HepG2 (cell line): ENCODE data around the gene GSTA5. TPM values are rescaled to one million over a fixed set of nuclear protein-coding genes. Genes with fewer than 3 reads are reported as not detected.

Source experiments
- ATF1 ChIP-seq: IDR thresholded peaks from 2 replicates; pipeline ENCODE4 v1.6.1; 2016; ENCODE audit warnings: mild to moderate bottlenecking, control low read depth
- CREM ChIP-seq, 2 experiments: sonication (generic) in 1 of 2; formaldehyde crosslinking in 1 of 2; IDR thresholded peaks; 2 replicates each; pipeline versions ENCODE4 v1.4.0 to v1.6.1; 2016 to 2020; ENCODE audit warnings: antibody characterized with exemption in 1 of 2, mild to moderate bottlenecking in 1 of 2, missing genetic modification reagents in 1 of 2
- DNMT3B ChIP-seq: conservative IDR thresholded peaks from 2 replicates; pipeline ENCODE4 v1.6.1; 2016; ENCODE audit warnings: missing biosample characterization, control low read depth
- DZIP1 ChIP-seq: sonication (generic); formaldehyde crosslinking; IDR thresholded peaks from 2 replicates; pipeline ENCODE4 v1.5.0; 2020; ENCODE audit warnings: mild to moderate bottlenecking, missing genetic modification reagents
- EEA1 ChIP-seq: sonication (generic); formaldehyde crosslinking; IDR thresholded peaks from 2 replicates; pipeline ENCODE4 v1.5.1; 2020; ENCODE audit warnings: mild to moderate bottlenecking, missing genetic modification reagents, borderline replicate concordance
- GATAD2A ChIP-seq: IDR thresholded peaks from 2 replicates; pipeline ENCODE4 v1.6.1; 2016
- GLI4 ChIP-seq: sonication (generic); formaldehyde crosslinking; IDR thresholded peaks from 2 replicates; pipeline ENCODE4 v1.5.1; 2020; ENCODE audit warnings: missing genetic modification reagents, mild to moderate bottlenecking, moderate library complexity, borderline replicate concordance
- GLMP ChIP-seq: sonication (generic); formaldehyde crosslinking; IDR thresholded peaks from 2 replicates; pipeline ENCODE4 v1.9.0; 2021; ENCODE audit warnings: missing genetic modification reagents, mild to moderate bottlenecking, borderline replicate concordance
- HMG20A ChIP-seq: IDR thresholded peaks from 2 replicates; pipeline ENCODE4 v1.6.1; 2016; ENCODE audit warnings: borderline replicate concordance
- MEIS2 ChIP-seq: sonication (generic); formaldehyde crosslinking; IDR thresholded peaks from 2 replicates; pipeline ENCODE4 v1.9.0; 2021; ENCODE audit warnings: mild to moderate bottlenecking, missing genetic modification reagents
- NCOA1 ChIP-seq: sonication (generic); formaldehyde crosslinking; IDR thresholded peaks from 2 replicates; pipeline ENCODE4 v1.9.0; 2021; ENCODE audit warnings: missing genetic modification reagents
- SMARCE1 ChIP-seq: fragments of 450-650 bp; IDR thresholded peaks from 2 replicates; pipeline ENCODE4 v1.6.1; 2017; ENCODE audit warnings: borderline replicate concordance
- SNRNP70 ChIP-seq: fragments of 200-400 bp; formaldehyde crosslinking; IDR thresholded peaks from 2 replicates; pipeline ENCODE4 v1.6.1; 2017; ENCODE audit warnings: mild to moderate bottlenecking, low read depth, low read length, moderate library complexity
- TOPORS ChIP-seq: sonication (generic); formaldehyde crosslinking; IDR thresholded peaks from 2 replicates; pipeline ENCODE4 v1.8.0; 2023; ENCODE audit warnings: mild to moderate bottlenecking, missing genetic modification reagents
- ZBTB49 ChIP-seq: sonication (generic); formaldehyde crosslinking; IDR thresholded peaks from 2 replicates; pipeline ENCODE4 v1.4.0; 2020; ENCODE audit warnings: missing genetic modification reagents, borderline replicate concordance
- ZFP36L2 ChIP-seq: sonication (generic); formaldehyde crosslinking; IDR thresholded peaks from 2 replicates; pipeline ENCODE4 v1.4.0; 2020; ENCODE audit warnings: missing genetic modification reagents
- ZFX ChIP-seq: sonication (generic); formaldehyde crosslinking; IDR thresholded peaks from 2 replicates; pipeline ENCODE4 v1.4.0; 2020; ENCODE audit warnings: mild to moderate bottlenecking, low read depth, missing genetic modification reagents, moderate library complexity
- ZNF101 ChIP-seq: sonication (generic); formaldehyde crosslinking; IDR thresholded peaks from 2 replicates; pipeline ENCODE4 v1.4.0; 2020; ENCODE audit warnings: mild to moderate bottlenecking, low read depth, missing genetic modification reagents, borderline replicate concordance
- ZNF12 ChIP-seq: sonication (generic); formaldehyde crosslinking; IDR thresholded peaks from 2 replicates; pipeline ENCODE4 v1.5.0; 2020; ENCODE audit warnings: missing genetic modification reagents
- ZNF124 ChIP-seq: sonication (generic); formaldehyde crosslinking; IDR thresholded peaks from 2 replicates; pipeline ENCODE4 v1.4.0; 2020; ENCODE audit warnings: missing genetic modification reagents
- ZNF230 ChIP-seq: sonication (generic); formaldehyde crosslinking; IDR thresholded peaks from 2 replicates; pipeline ENCODE4 v1.4.0; 2020; ENCODE audit warnings: mild to moderate bottlenecking, missing genetic modification reagents
- ZNF343 ChIP-seq: sonication (generic); formaldehyde crosslinking; IDR thresholded peaks from 2 replicates; pipeline ENCODE4 v1.4.0; 2020; ENCODE audit warnings: mild to moderate bottlenecking, missing genetic modification reagents
- ZNF547 ChIP-seq: sonication (generic); formaldehyde crosslinking; IDR thresholded peaks from 2 replicates; pipeline ENCODE4 v1.5.1; 2020; ENCODE audit warnings: mild to moderate bottlenecking, missing genetic modification reagents
- ZNF569 ChIP-seq: sonication (generic); formaldehyde crosslinking; IDR thresholded peaks from 2 replicates; pipeline ENCODE4 v1.5.0; 2020; ENCODE audit warnings: mild to moderate bottlenecking, missing genetic modification reagents, moderate library complexity, borderline replicate concordance
- ZNF891 ChIP-seq: sonication (generic); formaldehyde crosslinking; IDR thresholded peaks from 2 replicates; pipeline ENCODE4 v1.5.0; 2020; ENCODE audit warnings: mild to moderate bottlenecking, missing genetic modification reagents
- polyA plus RNA-seq, 8 experiments: library from polyadenylated mRNA; depleted of rRNA in 3 of 8; stranded (reverse) in 7 of 8; unstranded in 1 of 8; fragments of >200 nt; fragmentation: Illumina TruSeq in 4 of 8; extraction: Trizol in 4 of 8; gene quantifications; 2 replicates each; pipeline versions ENCODE4 v1.2.1 to v1.2.3, GENCODE V29; 2011 to 2016; ENCODE audit warnings: low read depth in 4 of 8, missing spikeins in 1 of 8, mixed read lengths in 1 of 8; ENCODE audit not compliant: insufficient read depth in 1 of 8
- total RNA-seq, 5 experiments: library from RNA; depleted of rRNA; stranded (reverse); fragments of >200 nt; fragmentation: Illumina TruSeq; extraction: Trizol; gene quantifications; 2 replicates each; pipeline ENCODE4 v1.2.3, GENCODE V29; 2016; ENCODE audit warnings: low read depth in 1 of 5

GSTA5 gene
- total and polyA plus RNA-seq, 2 of the 13 experiments (the other 11 are each of a cell fraction or from before 2014, with no cell fraction given) = not detected

GRCh38 chr6:52839124-52840055 is 1.2 kb downstream of the GSTA5 start (continued):
- TF ChIP-seq DZIP1 (no peak), GLI4 (CRISPR knock-in tag) (peak; percentile 58; the same call in 1 of the 2 replicates), ZNF891 (CRISPR knock-in tag) (0 out of 2 replicates have a peak, but pooled peaks have one; percentile 39), HMG20A (CRISPR knock-in tag) (peak; percentile 32; the same call in 1 of the 2 replicates), MEIS2 (CRISPR knock-in tag) (0 out of 2 replicates have a peak, but pooled peaks have one; percentile 23), ATF1 (CRISPR knock-in tag) (no peak), ZNF343 (no peak), GLMP (no peak), EEA1 (CRISPR knock-in tag) (no peak), NCOA1 (CRISPR knock-in tag) (no peak), ZNF101 (CRISPR knock-in tag) (no peak), ZNF124 (0 out of 2 replicates have a peak, but pooled peaks have one; percentile 23), ZNF12 (CRISPR knock-in tag) (no peak), GATAD2A (CRISPR knock-in tag) (peak; percentile 74), ZFX (peak; percentile 37; the same call in 1 of the 2 replicates), ZBTB49 (CRISPR knock-in tag) (peak; percentile 72; the same call in 1 of the 2 replicates), ZNF230 (CRISPR knock-in tag) (no peak), SNRNP70 (no peak), DNMT3B (CRISPR knock-in tag) (no peak), ZFP36L2 (CRISPR knock-in tag) (no peak), SMARCE1 (no peak), TOPORS (CRISPR knock-in tag) (no peak), ZNF569 (CRISPR knock-in tag) (no peak), ZNF547 (CRISPR knock-in tag) (peak; percentile 57; the same call in 1 of the 2 replicates), CREM (IDR thresholded peaks at IDR 0.05) (no peak), CREM (CRISPR knock-in tag; IDR thresholded peaks at IDR 0.05) (no peak)
